HG03565 (cell line): Measurements from ENCODE around the gene CCDC38.

Experiments used
- ATAC-seq: cut with Tn5 transposase; IDR thresholded peaks from one replicate; pipeline ENCODE4 v1.9.1; 2021; ENCODE audit warnings: mild to moderate bottlenecking, moderate library complexity; ENCODE audit not compliant: unreplicated experiment

The CCDC38 gene

GRCh38 chr12:95963096-95963495, 20.7 kb upstream of the CCDC38 start:
- no peak for ATAC-seq

GRCh38 chr12:95962222-95962621, 19.8 kb upstream of the CCDC38 start:
- no peak for ATAC-seq

GRCh38 chr12:95960241-95960640, 17.8 kb upstream of the CCDC38 start:
- ATAC-seq, result no peak

DNA sequence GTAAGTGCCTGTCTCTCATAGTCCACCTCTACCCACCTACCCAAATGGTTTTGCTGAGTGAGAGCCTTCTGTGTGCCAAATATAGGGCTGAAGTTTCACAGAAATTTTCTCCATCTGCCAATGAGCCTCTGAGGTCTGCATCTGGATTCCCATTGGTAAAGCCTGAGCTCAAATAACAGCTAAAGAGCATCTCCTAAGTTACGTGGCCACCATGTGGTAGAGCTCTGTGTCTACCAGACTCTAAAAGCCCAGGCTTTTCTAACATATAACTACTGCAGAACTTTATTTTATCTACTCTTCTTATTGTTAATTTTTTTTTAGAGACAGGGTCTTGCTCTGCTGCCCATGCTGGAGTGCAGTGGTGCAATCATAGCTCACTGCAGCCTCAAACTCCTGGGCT, 16.7 kb upstream of the CCDC38 start:
- ATAC-seq, result no peak

GRCh38 chr12:95956557-95957145, 14.2 kb upstream of the CCDC38 start:
- ATAC-seq, result no peak

- ATAC-seq, result no peak
Measured at GRCh38 chr12:95955549-95956159, 13.2 kb upstream of the CCDC38 start.

DNA sequence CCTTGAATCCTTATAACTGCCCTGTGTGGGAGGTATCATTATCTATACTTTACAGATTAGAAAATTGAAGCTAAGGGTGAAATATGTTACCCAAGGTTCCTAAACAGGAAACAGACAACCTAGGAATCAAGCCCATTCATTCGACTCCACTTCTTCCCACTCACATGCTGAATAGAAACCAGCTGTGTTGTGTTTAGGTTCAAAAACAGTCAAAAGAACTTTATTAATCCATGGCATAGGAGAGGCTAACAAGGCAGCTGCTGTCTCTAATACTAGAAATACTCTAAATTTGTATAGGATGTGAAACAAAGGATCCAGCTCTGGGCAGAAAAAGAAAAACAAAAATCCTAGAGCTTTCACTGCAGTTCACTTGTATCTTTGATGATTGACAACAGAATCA, 10.6 kb upstream of the CCDC38 start:
- ATAC-seq, result no peak

DNA sequence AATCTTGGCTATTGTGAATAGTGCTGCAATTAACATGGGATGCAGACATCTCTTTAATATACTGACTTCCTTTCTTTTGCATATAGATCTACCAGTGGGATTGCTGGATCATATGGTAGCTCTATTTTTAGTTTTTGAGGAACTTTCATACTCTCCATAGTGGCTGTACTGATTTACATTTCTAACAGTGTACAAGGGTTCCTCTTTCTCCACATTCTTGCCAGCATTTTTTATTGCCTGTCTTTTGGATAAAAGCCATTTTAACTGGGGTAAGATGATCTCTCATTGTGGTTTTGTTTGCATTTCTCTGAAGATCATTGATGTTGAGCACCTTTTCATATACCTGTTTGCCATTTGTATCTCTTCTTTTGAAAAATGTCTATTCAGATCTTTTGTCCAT, 9.1 kb upstream of the CCDC38 start:
- no peak for ATAC-seq

- ATAC-seq, result no peak
Measured at GRCh38 chr12:95949477-95950206, 7.2 kb upstream of the CCDC38 start.

GRCh38 chr12:95944108-95944704, 1.8 kb upstream of the CCDC38 start:
- ATAC-seq, result no peak

DNA sequence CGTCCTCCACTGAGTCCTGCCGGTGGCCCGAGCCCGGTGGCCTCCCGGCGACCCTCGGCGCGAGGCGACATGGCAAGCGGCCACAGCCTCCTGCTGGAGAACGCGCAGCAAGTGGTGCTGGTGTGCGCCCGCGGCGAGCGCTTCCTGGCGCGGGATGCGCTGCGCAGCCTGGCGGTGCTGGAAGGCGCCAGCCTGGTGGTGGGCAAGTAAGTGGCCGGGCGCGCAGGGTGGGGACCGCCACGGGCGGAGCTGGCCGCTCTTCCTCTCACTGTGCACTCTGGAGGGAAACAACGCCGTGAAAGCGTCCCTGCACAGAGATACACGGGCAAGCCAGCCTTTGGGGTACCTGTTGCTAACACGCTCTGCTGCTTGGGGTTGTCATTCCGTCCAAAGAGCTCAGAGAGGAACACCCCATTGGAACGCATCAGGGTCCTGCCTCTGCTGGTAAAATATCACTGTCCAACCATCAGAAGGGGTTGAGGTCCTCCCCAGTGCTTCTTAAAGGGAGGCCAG, 972 bp upstream of the CCDC38 start, which contains the start of gene AMDHD1:
Gene AMDHD1 (plus strand): TSS at position 2 of the 513 bp plus-strand sequence. CDS start 68 bp downstream, at position 70.
- peak; percentile 35 for ATAC-seq

DNA sequence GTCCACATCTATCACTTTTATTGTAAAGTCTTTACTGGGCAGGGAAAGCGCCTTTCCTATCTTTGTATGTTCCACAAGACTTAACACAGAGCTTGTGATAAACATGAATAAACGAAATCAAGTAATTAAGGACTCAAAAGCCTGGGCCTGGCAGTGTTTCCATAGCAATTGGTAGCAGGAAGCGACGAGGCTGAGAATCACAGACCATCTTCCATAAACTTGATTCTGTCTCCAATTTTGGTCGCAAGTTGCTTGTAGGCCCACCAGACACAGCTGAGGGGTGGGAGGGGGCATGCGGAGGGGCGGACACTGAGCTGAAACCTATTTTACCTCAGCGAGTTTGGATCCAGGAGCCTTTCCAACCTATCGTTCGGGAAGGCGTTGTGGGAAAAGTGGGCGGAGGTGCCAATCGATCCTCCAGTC, 302 bp downstream of the CCDC38 start:
- ATAC-seq, result no peak

DNA sequence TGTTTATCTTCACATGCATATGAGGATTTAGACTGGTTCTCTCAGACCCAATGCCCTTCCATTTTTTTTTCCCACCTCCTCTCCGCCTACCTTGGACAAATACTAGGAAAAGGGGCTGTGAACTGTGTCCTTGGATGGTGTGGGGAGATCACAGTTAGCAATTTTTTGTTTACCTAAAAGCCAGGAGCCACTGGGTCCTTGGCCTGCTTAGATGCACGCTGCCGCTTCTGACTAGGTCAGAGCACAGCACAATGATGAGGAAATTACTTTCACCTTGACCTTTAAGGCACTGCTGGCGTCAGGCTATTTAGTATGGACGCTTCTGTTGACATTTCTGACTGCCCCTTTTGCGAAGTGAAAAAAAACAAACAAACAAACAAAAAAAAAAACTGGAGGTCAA, 1.9 kb downstream of the CCDC38 start:
- ATAC-seq, result no peak

DNA sequence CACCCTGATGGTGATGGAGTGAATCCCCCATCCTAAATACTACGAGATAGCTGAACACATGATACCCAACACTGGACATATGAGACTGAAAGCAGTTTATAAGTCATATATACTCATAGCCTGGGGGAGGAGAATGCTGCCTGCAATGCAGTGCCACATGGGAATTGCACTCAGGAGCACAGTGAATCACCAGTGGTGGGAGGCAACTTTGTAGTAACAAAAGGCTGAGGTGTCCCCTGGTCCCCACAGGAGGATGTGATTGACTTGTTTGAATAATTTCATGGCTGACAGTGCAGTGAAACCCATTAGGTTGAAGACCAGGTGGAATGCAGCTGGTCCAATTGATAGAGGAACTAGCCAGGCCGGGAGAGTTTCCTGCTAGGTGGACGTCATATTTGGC, 20.2 kb downstream of the CCDC38 start:
- ATAC-seq, result no peak

DNA sequence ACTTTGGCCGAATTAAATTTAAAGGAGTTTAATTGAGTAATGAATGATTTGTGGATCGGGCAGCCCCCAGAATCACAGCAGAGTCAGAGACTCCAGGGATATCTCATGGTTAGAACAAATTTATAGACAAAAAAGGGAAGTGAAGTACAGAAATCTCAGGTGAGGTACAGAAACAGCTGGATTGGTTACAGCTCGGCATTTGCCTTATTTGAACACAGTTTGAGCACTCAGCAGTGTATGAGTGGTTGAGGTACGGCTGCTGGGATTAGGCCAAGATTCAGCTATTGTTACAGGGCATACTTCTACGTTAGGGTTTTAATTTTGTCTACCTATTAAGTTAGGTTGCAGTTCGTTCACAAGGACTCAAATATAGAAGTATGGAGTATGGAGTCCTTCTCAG, 23.3 kb downstream of the CCDC38 start:
- ATAC-seq, result no peak

GRCh38 chr12:95918194-95918993, 24.0 kb downstream of the CCDC38 start:
- peak; percentile 95 for ATAC-seq

DNA sequence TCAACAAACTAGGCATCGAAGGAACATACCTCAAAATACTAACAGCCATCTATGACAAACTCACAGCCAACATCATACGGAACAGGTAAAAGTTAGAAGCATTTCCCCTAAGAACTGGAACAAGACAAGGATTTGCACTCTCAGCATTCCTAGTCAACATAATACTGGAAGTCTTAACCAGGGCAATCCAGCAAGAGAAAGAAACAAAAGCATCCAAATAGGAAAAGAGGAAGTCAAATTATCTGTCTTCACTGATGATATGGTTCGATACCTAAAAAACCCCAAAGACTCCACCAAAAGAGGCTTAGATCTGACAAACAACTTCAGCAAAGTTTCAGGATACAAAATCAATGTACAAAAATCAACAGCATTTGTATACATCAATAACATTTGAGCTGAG, 32.5 kb downstream of the CCDC38 start:
- ATAC-seq, result no peak

- no peak for ATAC-seq
Measured at GRCh38 chr12:95908573-95908972, 33.8 kb downstream of the CCDC38 start.

DNA sequence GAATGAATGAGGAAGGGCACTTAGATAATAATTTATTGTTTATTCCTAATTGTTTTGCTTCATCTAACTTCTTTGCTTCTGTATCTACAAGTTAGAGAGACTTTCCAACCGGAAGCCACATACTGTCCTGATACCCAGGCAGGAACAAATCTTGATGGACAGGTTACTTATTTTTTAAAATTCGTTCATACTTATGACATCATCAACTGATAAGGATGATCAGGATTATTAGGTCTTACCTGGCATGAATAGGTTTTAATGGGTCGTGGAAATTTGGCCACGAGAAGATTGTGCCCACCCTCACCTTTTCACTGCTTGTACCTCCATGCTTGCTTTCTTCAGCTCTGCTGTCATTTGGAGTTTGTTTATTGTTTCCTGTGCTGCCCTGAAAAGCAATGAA, 44.3 kb downstream of the CCDC38 start:
- no peak for ATAC-seq

- no peak for ATAC-seq
Measured at GRCh38 chr12:95896846-95897245, 45.6 kb downstream of the CCDC38 start.

- no peak for ATAC-seq
Measured at GRCh38 chr12:95890958-95891357, 51.5 kb downstream of the CCDC38 start.
